ENCODE data around the gene KCNC1. TPM values are rescaled to one million over a fixed set of nuclear protein-coding genes. Genes with fewer than 3 reads are reported as not detected.

Gene KCNC1
- polyA plus RNA-seq, 4 donors, result 0.13 to 1.3 TPM; not detected in 2

DNA sequence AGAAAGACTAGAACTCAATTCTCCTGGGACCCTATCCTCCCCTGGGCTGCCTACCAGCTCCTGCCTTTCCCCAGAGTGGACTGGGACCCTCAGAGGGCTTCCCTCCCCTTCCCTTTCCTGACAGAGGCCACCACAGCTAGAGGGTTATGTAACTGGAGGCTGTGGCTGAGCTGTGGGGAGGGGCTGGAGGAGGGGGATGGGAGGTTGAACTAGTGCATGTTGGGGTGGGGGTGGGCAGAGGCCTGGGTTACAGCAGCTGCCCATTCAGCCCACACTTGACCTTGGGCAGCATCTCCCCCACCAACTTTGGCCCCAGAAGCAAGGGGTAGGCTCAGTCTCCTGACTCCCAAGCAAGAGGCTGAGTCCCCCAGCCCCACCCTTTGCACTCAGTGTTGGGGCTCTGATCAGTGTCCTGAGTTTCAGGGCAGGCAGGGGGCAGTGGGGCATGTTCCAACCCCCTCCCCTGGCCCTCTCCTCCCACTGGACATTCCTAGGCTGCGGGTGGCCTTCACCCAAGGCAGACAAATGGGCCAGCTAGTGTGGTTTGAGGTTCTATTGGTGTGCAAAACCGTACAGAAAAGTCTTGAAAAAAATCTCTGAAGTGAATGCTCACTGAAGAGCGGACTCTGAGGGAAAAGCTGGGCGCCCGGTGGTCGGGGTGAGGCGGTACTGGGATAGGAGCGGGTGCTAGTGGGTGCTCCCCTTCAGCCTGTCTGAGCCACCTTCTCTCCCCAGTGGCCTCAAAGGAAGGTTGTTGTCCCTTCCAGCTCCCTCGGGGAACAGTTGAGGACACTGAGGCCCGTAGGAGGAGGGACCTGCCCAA lies 3.8 kb downstream of the KCNC1 start:
- H3K27me3 ChIP-seq (ENCODE audit: control insufficient read depth in 3 of 3, insufficient read depth in 3 of 3, low read length in 3 of 3), result peaks cover 10 to 55% (median 40%) of the 10 kb centered on the region in 3 donors
- FAIRE-seq, result no peak
- H3K36me3 ChIP-seq (ENCODE audit: control insufficient read depth in 3 of 3, insufficient read depth in 2 of 3, low read depth in 1 of 3, low read length in 3 of 3), result no peaks in the 10 kb centered on the region
- peaks cover 0 to 4% (median 0%) of the 10 kb centered on the region in 3 donors for H3K4me1 ChIP-seq (ENCODE audit: control insufficient read depth in 3 of 3, insufficient read depth in 2 of 3, low read depth in 1 of 3, low read length in 2 of 3)
- H3K27ac ChIP-seq (ENCODE audit: low read depth in 1 of 3, low read length in 2 of 3), result no peak overlapping the region
- DNase-seq, result no peak
- H3K9me3 ChIP-seq (ENCODE audit: control insufficient read depth in 2 of 2, insufficient read depth in 1 of 2, low read depth in 1 of 2, low read length in 1 of 2), result no peaks in the 10 kb centered on the region
- H3K4me3 ChIP-seq (ENCODE audit: low read depth in 1 of 3, low read length in 3 of 3), result no peak overlapping the region
- 42 to 52% (median 44%) methylated on average over 10 of the region's 10 CpGs for WGBS, 3 donors

GRCh38 chr11:17739945-17740338 lies 5.4 kb downstream of the KCNC1 start:
- FAIRE-seq (no peak), DNase-seq (no peak)
- 57 to 73% (median 68%) methylated on average over 6 of the region's 6 CpGs for WGBS, 3 donors
- Histone ChIP-seq H3K27ac (ENCODE audit: low read depth in 1 of 3, low read length in 2 of 3) (no peak overlapping the region), H3K9me3 (ENCODE audit: control insufficient read depth in 2 of 2, insufficient read depth in 1 of 2, low read depth in 1 of 2, low read length in 1 of 2) (no peaks in the 10 kb centered on the region), H3K27me3 (ENCODE audit: control insufficient read depth in 3 of 3, insufficient read depth in 3 of 3, low read length in 3 of 3) (peaks cover 10 to 47% (median 31%) of the 10 kb centered on the region in 3 donors), H3K4me1 (ENCODE audit: control insufficient read depth in 3 of 3, insufficient read depth in 2 of 3, low read depth in 1 of 3, low read length in 2 of 3) (no peaks in the 10 kb centered on the region), H3K36me3 (ENCODE audit: control insufficient read depth in 3 of 3, insufficient read depth in 2 of 3, low read depth in 1 of 3, low read length in 3 of 3) (no peaks in the 10 kb centered on the region), H3K4me3 (ENCODE audit: low read depth in 1 of 3, low read length in 3 of 3) (no peak overlapping the region)

DNA sequence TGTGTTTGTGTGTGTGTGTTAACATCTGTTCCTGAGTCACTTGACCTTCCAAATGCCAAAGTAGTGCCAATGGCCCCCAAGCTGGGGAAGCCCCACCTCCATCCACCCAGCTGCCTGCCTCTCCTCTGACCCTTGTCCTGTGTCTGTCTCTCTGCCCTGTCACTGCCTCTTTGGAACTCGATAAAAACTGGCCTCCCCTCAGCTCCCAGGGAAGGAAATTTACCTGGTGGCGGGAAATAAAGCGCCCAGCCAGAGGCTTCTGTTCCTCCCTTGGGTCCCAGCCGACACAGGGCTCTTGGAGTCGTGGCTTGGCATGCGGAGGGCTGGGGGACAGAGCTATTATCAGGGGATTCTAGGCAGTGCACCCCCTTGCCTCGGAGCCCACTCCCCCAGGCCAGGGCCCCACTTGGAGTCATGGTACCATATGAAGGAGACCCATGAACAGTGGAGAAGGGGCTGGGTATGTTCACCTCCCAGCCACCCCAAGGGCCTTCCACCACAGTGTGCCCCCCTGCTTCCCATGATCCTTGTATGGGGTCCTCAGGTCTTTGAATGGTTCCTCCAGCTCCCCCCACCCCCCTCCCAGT lies 6.2 kb downstream of the KCNC1 start:
- H3K4me3 ChIP-seq (ENCODE audit: low read depth in 1 of 3, low read length in 3 of 3), result no peak overlapping the region
- FAIRE-seq, result no peak

GRCh38 chr11:17741487-17741886 lies 6.9 kb downstream of the KCNC1 start:
- WGBS, 3 donors, result 86 to 90% (median 88%) methylated on average over 10 of the region's 10 CpGs
- FAIRE-seq, result no peak
- no peak for DNase-seq

More for the DNA sequence above, 6.2 kb downstream of the KCNC1 start:
- Histone ChIP-seq H3K36me3 (ENCODE audit: control insufficient read depth in 3 of 3, insufficient read depth in 2 of 3, low read depth in 1 of 3, low read length in 3 of 3) (no peaks in the 10 kb centered on the region), H3K27ac (ENCODE audit: low read depth in 1 of 3, low read length in 2 of 3) (no peak overlapping the region), H3K27me3 (ENCODE audit: control insufficient read depth in 3 of 3, insufficient read depth in 3 of 3, low read length in 3 of 3) (peaks cover 8 to 43% (median 31%) of the 10 kb centered on the region in 3 donors), H3K9me3 (ENCODE audit: control insufficient read depth in 2 of 2, insufficient read depth in 1 of 2, low read depth in 1 of 2, low read length in 1 of 2) (no peaks in the 10 kb centered on the region), H3K4me1 (ENCODE audit: control insufficient read depth in 3 of 3, insufficient read depth in 2 of 3, low read depth in 1 of 3, low read length in 2 of 3) (no peaks in the 10 kb centered on the region)
- 35 to 59% (median 45%) methylated on average over 7 of the region's 7 CpGs for WGBS, 3 donors
- peak in 1 of 2 donors; percentile 14 for DNase-seq

GRCh38 chr11:17742019-17742418 lies 7.4 kb downstream of the KCNC1 start:
- H3K4me1 ChIP-seq (ENCODE audit: control insufficient read depth in 3 of 3, insufficient read depth in 2 of 3, low read depth in 1 of 3, low read length in 2 of 3), result no peaks in the 10 kb centered on the region
- no peak overlapping the region for H3K27ac ChIP-seq (ENCODE audit: low read depth in 1 of 3, low read length in 2 of 3)
- H3K27me3 ChIP-seq (ENCODE audit: control insufficient read depth in 3 of 3, insufficient read depth in 3 of 3, low read length in 3 of 3), result peaks cover 0 to 31% (median 19%) of the 10 kb centered on the region in 3 donors
- no peaks in the 10 kb centered on the region for H3K36me3 ChIP-seq (ENCODE audit: control insufficient read depth in 3 of 3, insufficient read depth in 2 of 3, low read depth in 1 of 3, low read length in 3 of 3)
- H3K4me3 ChIP-seq (ENCODE audit: low read depth in 1 of 3, low read length in 3 of 3), result no peak overlapping the region
- 73 to 83% (median 78%) methylated on average over 5 of the region's 5 CpGs for WGBS, 3 donors
- no peak for FAIRE-seq
- no peak for DNase-seq
- H3K9me3 ChIP-seq (ENCODE audit: control insufficient read depth in 2 of 2, insufficient read depth in 1 of 2, low read depth in 1 of 2, low read length in 1 of 2), result no peaks in the 10 kb centered on the region

More at GRCh38 chr11:17741487-17741886, 6.9 kb downstream of the KCNC1 start:
- Histone ChIP-seq H3K4me3 (ENCODE audit: low read depth in 1 of 3, low read length in 3 of 3) (no peak overlapping the region), H3K27me3 (ENCODE audit: control insufficient read depth in 3 of 3, insufficient read depth in 3 of 3, low read length in 3 of 3) (peaks cover under 1 to 36% (median 25%) of the 10 kb centered on the region in 3 donors), H3K36me3 (ENCODE audit: control insufficient read depth in 3 of 3, insufficient read depth in 2 of 3, low read depth in 1 of 3, low read length in 3 of 3) (no peaks in the 10 kb centered on the region), H3K4me1 (ENCODE audit: control insufficient read depth in 3 of 3, insufficient read depth in 2 of 3, low read depth in 1 of 3, low read length in 2 of 3) (no peaks in the 10 kb centered on the region), H3K9me3 (ENCODE audit: control insufficient read depth in 2 of 2, insufficient read depth in 1 of 2, low read depth in 1 of 2, low read length in 1 of 2) (no peaks in the 10 kb centered on the region), H3K27ac (ENCODE audit: low read depth in 1 of 3, low read length in 2 of 3) (no peak overlapping the region)

- DNase-seq, result no peak
- peaks cover 0 to 22% (median 10%) of the 10 kb centered on the region in 3 donors for H3K27me3 ChIP-seq (ENCODE audit: control insufficient read depth in 3 of 3, insufficient read depth in 3 of 3, low read length in 3 of 3)
- H3K9me3 ChIP-seq (ENCODE audit: control insufficient read depth in 2 of 2, insufficient read depth in 1 of 2, low read depth in 1 of 2, low read length in 1 of 2), result no peaks in the 10 kb centered on the region
- no peaks in the 10 kb centered on the region for H3K4me1 ChIP-seq (ENCODE audit: control insufficient read depth in 3 of 3, insufficient read depth in 2 of 3, low read depth in 1 of 3, low read length in 2 of 3)
- 83 to 84% (median 84%) methylated on average over 13 of the region's 13 CpGs for WGBS, 3 donors
- H3K4me3 ChIP-seq (ENCODE audit: low read depth in 1 of 3, low read length in 3 of 3), result no peak overlapping the region
- no peak overlapping the region for H3K27ac ChIP-seq (ENCODE audit: low read depth in 1 of 3, low read length in 2 of 3)
- H3K36me3 ChIP-seq (ENCODE audit: control insufficient read depth in 3 of 3, insufficient read depth in 2 of 3, low read depth in 1 of 3, low read length in 3 of 3), result no peaks in the 10 kb centered on the region
- FAIRE-seq, result no peak
Observed at GRCh38 chr11:17743026-17743807, 8.6 kb downstream of the KCNC1 start.

- no peak overlapping the region for H3K4me3 ChIP-seq (ENCODE audit: low read depth in 1 of 3, low read length in 3 of 3)
- peaks cover 0 to 17% (median 10%) of the 10 kb centered on the region in 3 donors for H3K27me3 ChIP-seq (ENCODE audit: control insufficient read depth in 3 of 3, insufficient read depth in 3 of 3, low read length in 3 of 3)
- no peaks in the 10 kb centered on the region for H3K4me1 ChIP-seq (ENCODE audit: control insufficient read depth in 3 of 3, insufficient read depth in 2 of 3, low read depth in 1 of 3, low read length in 2 of 3)
- H3K27ac ChIP-seq (ENCODE audit: low read depth in 1 of 3, low read length in 2 of 3), result no peak overlapping the region
- FAIRE-seq (no peak), DNase-seq (no peak)
- 71 to 81% (median 76%) methylated on average over 5 of the region's 5 CpGs for WGBS, 3 donors
- H3K36me3 ChIP-seq (ENCODE audit: control insufficient read depth in 3 of 3, insufficient read depth in 2 of 3, low read depth in 1 of 3, low read length in 3 of 3), result no peaks in the 10 kb centered on the region
- H3K9me3 ChIP-seq (ENCODE audit: control insufficient read depth in 2 of 2, insufficient read depth in 1 of 2, low read depth in 1 of 2, low read length in 1 of 2), result no peaks in the 10 kb centered on the region
Observed at GRCh38 chr11:17743808-17744119, 9.2 kb downstream of the KCNC1 start.

DNA sequence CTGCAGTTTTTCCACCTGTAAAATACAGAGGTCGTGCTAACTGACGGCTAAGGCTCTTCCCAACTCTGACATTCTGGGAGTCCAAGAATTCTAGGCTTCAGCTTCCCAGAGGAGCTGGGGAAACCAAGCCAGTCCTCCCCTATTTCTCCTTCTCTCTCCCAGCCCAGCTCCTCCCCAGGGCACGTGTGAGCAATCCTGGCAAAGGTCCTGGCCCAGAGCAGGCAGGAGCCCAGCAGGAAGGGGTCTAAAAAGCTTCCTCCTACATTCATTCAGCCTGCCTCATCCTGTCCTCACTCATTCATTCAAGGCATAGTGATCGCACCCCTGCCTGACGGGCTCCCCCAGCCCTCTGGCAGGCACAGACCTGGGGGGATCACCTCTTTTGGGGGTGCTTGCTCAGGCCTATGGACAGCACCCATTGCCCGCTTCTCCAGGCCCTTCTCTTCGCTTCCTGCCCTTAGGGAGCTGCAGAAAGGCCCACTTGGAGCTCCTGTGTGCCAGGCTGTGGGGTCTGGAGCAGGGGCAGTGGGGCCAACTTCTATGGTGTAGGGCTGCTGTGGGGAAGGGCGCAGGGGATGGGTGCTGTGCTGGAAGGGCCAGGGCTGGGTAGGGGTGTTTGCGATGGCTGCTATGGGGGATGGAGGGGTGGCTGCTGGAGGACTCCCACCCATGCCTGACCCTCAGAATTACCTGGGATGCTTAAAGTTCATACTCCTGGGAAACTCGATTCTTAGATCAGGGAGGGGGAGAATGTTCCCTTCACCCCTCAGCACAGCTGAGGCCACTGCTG lies 9.8 kb downstream of the KCNC1 start:
- Histone ChIP-seq H3K36me3 (ENCODE audit: control insufficient read depth in 3 of 3, insufficient read depth in 2 of 3, low read depth in 1 of 3, low read length in 3 of 3) (no peaks in the 10 kb centered on the region), H3K27ac (ENCODE audit: low read depth in 1 of 3, low read length in 2 of 3) (no peak overlapping the region), H3K4me1 (ENCODE audit: control insufficient read depth in 3 of 3, insufficient read depth in 2 of 3, low read depth in 1 of 3, low read length in 2 of 3) (no peaks in the 10 kb centered on the region), H3K27me3 (ENCODE audit: control insufficient read depth in 3 of 3, insufficient read depth in 3 of 3, low read length in 3 of 3) (peaks cover 0 to 11% (median 10%) of the 10 kb centered on the region in 3 donors), H3K9me3 (ENCODE audit: control insufficient read depth in 2 of 2, insufficient read depth in 1 of 2, low read depth in 1 of 2, low read length in 1 of 2) (no peaks in the 10 kb centered on the region), H3K4me3 (ENCODE audit: low read depth in 1 of 3, low read length in 3 of 3) (no peak overlapping the region)
- DNase-seq, result no peak
- FAIRE-seq, result no peak
- whole genome bisulfite sequencing, 3 donors, result 73 to 76% (median 73%) methylated on average over 10 of the region's 10 CpGs
